Body of pancreas (tissue), 4 donors: ENCODE data around the gene NDUFS8.

Experiments used
- CTCF ChIP-seq, 7 experiments: fragments of 450-650 bp in 4 of 7; fragments of 200-600 bp in 3 of 7; sonication (generic) in 3 of 7; IDR thresholded peaks; one replicate each; pipeline ENCODE4 v1.5.1; 2016 to 2019; ENCODE audit warnings: antibody characterized with exemption in 7 of 7
- POLR2A ChIP-seq, 3 donors: fragments of 450-650 bp; IDR thresholded peaks; one replicate each; pipeline ENCODE4 v1.6.1; 2016; ENCODE audit warnings: antibody characterized with exemption in 3 of 3, mild to moderate bottlenecking in 2 of 3

GRCh38 chr11:68053981-68054812 lies 23.7 kb downstream of the NDUFS8 start:
- TF ChIP-seq CTCF (IDR thresholded peaks at IDR 0.05) (no peak), POLR2A (IDR thresholded peaks at IDR 0.05) (no peak)
